ENCODE data around the gene NSUN7.
"Not testable (repeated sequence)": the region's sequence is repeated elsewhere in the genome, so short reads cannot be mapped to it uniquely, and the experiment has no call there.

The NSUN7 gene

GRCh38 chr4:40749717-40750460 is at the start of gene NSUN7:
Gene NSUN7 (plus strand): TSS chr4:40749955. CDS start chr4:40750694, 739 bp downstream.
- peak; percentile 77 for DNase-seq (ENCODE audit: low spot score)

- DNase-seq (ENCODE audit: low spot score), result no peak
These were observed 47.5 kb upstream of the NSUN7 start for GRCh38 chr4:40702137-40702799.

GRCh38 chr4:40702800-40703151 is 47.0 kb upstream of the NSUN7 start:
- no peak for DNase-seq (ENCODE audit: low spot score)

GRCh38 chr4:40704073-40704472 is 45.7 kb upstream of the NSUN7 start:
- no peak for DNase-seq (ENCODE audit: low spot score)

- DNase-seq (ENCODE audit: low spot score), result no peak
These were observed 39.1 kb upstream of the NSUN7 start for GRCh38 chr4:40710484-40711254.

- DNase-seq (ENCODE audit: low spot score), result not testable (repeated sequence)
These were observed 36.8 kb upstream of the NSUN7 start for GRCh38 chr4:40713001-40713400.

GRCh38 chr4:40713798-40714197 is 36.0 kb upstream of the NSUN7 start:
- DNase-seq (ENCODE audit: low spot score), result no peak

GRCh38 chr4:40718586-40718985 is 31.2 kb upstream of the NSUN7 start:
- DNase-seq (ENCODE audit: low spot score), result no peak

GRCh38 chr4:40719008-40719623 is 30.6 kb upstream of the NSUN7 start:
- DNase-seq (ENCODE audit: low spot score), result no peak

GRCh38 chr4:40720351-40720750 is 29.4 kb upstream of the NSUN7 start:
- DNase-seq (ENCODE audit: low spot score), result no peak

GRCh38 chr4:40720916-40721315 is 28.8 kb upstream of the NSUN7 start:
- DNase-seq (ENCODE audit: low spot score), result no peak

GRCh38 chr4:40721730-40722171 is 28.0 kb upstream of the NSUN7 start:
- no peak for DNase-seq (ENCODE audit: low spot score)

GRCh38 chr4:40722576-40723161 is 27.1 kb upstream of the NSUN7 start:
- no peak for DNase-seq (ENCODE audit: low spot score)

- DNase-seq (ENCODE audit: low spot score), result no peak
These were observed 26.0 kb upstream of the NSUN7 start for GRCh38 chr4:40723728-40724127.

GRCh38 chr4:40728333-40728732 is 21.4 kb upstream of the NSUN7 start:
- DNase-seq (ENCODE audit: low spot score), result no peak

- no peak for DNase-seq (ENCODE audit: low spot score)
These were observed 20.2 kb upstream of the NSUN7 start for GRCh38 chr4:40729555-40729954.

GRCh38 chr4:40730091-40730679 is 19.6 kb upstream of the NSUN7 start:
- no peak for DNase-seq (ENCODE audit: low spot score)

GRCh38 chr4:40731361-40731760 is 18.4 kb upstream of the NSUN7 start:
- DNase-seq (ENCODE audit: low spot score), result no peak

- DNase-seq (ENCODE audit: low spot score), result no peak
These were observed 17.9 kb upstream of the NSUN7 start for GRCh38 chr4:40731792-40732245.

- no peak for DNase-seq (ENCODE audit: low spot score)
These were observed 16.0 kb upstream of the NSUN7 start for GRCh38 chr4:40733752-40734151.

- no peak for DNase-seq (ENCODE audit: low spot score)
These were observed 15.3 kb upstream of the NSUN7 start for GRCh38 chr4:40734497-40734896.

GRCh38 chr4:40736910-40737309 is 12.8 kb upstream of the NSUN7 start:
- no peak for DNase-seq (ENCODE audit: low spot score)
